ENCODE measurements around the gene PREX1. TPM values are rescaled to one million over a fixed set of nuclear protein-coding genes. Genes with fewer than 3 reads are reported as not detected.

The PREX1 gene
- polyA plus RNA-seq, 1 of the 3 experiments (the other 2 are of a cell fraction), result 5.3 TPM

- TF ChIP-seq RCOR1 (IDR thresholded peaks at IDR 0.05; ENCODE audit: low read length) (no peak), FOXM1 (IDR thresholded peaks at IDR 0.05; ENCODE audit: low read depth) (no peak), CHD2 (IDR thresholded peaks at IDR 0.05; ENCODE audit: low read length, partially characterized antibody) (no peak), SIN3A (IDR thresholded peaks at IDR 0.05; ENCODE audit: borderline replicate concordance, low read depth, low read length) (no peak), MEF2A (IDR thresholded peaks at IDR 0.05; ENCODE audit: borderline replicate concordance, low read depth) (no peak), RAD21 (IDR thresholded peaks at IDR 0.05; ENCODE audit: low read length) (no peak)
- TF ChIP-seq, protein P1, sequence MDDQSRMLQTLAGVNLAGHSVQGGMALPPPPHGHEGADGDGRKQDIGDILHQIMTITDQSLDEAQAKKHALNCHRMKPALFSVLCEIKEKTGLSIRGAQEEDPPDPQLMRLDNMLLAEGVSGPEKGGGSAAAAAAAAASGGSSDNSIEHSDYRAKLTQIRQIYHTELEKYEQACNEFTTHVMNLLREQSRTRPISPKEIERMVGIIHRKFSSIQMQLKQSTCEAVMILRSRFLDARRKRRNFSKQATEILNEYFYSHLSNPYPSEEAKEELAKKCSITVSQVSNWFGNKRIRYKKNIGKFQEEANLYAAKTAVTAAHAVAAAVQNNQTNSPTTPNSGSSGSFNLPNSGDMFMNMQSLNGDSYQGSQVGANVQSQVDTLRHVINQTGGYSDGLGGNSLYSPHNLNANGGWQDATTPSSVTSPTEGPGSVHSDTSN (IDR thresholded peaks at IDR 0.05), result no peak
Measured at GRCh38 chr20:48716541-48716940, 111.3 kb downstream of the PREX1 start (continued).

DNA sequence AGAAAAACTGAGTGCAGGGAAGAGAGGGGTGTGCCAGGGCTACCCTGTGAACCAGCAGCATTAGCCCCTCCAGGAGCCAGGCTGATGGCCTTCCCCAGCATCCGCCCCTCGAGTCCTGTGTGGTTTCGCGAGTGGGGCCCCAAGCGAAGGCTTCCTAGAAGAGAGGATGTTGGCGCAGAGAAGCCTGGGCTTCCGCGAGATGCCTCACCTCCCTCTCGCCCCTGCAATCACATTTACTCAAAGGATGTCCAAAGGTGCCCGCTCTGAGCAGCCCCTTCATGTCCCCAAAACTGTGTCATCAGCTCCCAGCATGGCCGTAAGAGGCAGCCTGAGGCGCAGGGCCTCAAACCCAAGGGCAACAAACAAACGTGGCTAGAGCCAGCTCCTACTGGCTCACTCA, 111.7 kb downstream of the PREX1 start:
- Histone ChIP-seq H3K4me3 (ENCODE audit: low read depth in 2 of 2, low read length in 1 of 2) (no peak overlapping the region), H3K9ac (no peak overlapping the region), H4K20me1 (ENCODE audit: insufficient read depth) (no peaks in the 10 kb centered on the region), H3K27me3 (ENCODE audit: insufficient read depth) (no peaks in the 10 kb centered on the region), H3F3A (replicated peaks; ENCODE audit: insufficient read depth) (no peaks in the 10 kb centered on the region), H3K4me1 (ENCODE audit: control insufficient read depth in 1 of 2, insufficient read depth in 2 of 2, low read depth in 1 of 2, low read length in 1 of 2) (no peaks in the 10 kb centered on the region), H3K9me2 (no peaks in the 10 kb centered on the region), H3K9me3 (no peaks in the 10 kb centered on the region), H3K27ac (ENCODE audit: low read depth in 2 of 2, low read length in 1 of 2) (no peak overlapping the region), H3K4me2 (no peak overlapping the region), H3K36me3 (replicated peaks in 1 of 2; ENCODE audit: control insufficient read depth in 1 of 2, insufficient read depth in 2 of 2, low read length in 1 of 2) (no peaks in the 10 kb centered on the region), H2AFZ (ENCODE audit: low read depth) (no peak overlapping the region), H3K79me2 (ENCODE audit: insufficient read depth) (no peaks in the 10 kb centered on the region)
- WGBS (ENCODE audit: low lambda C conversion rate), result 86% methylated on average over 13 of the region's 13 CpGs
- POLR2A ChIA-PET, result interaction anchor here (0.9 kb wide), 1 partner anchor 33 kb away, joined by 3 read pairs; no protein-coding TSS in a partner anchor
- TF ChIP-seq CHD2 (IDR thresholded peaks at IDR 0.05; ENCODE audit: low read length, partially characterized antibody) (no peak), SIN3A (IDR thresholded peaks at IDR 0.05; ENCODE audit: borderline replicate concordance, low read depth, low read length) (no peak)
- no peak for DNase-seq
- CTCF ChIA-PET, result interaction anchor here (1.6 kb wide), 1 partner anchor 58 kb away, joined by 6 read pairs; no protein-coding TSS in a partner anchor

DNA sequence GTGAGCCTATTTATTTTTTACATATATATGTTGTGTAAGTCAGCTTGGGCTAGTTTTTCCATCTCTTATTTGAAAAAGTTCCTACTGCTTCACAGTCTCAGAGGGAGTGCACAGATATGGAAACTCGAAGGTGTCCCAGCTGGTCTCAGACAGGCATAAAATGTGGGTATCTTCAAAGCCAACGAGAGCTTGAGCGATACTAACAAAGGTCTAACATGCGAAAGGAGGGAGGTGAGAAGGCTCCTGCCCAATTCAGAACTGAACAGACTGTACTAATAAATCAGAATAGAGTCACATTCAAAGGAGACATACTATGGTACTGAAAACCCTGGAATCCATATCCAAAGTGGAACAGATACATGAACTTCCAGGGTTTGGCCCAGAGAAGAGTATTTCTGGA, 113.0 kb downstream of the PREX1 start:
- no peaks in the 10 kb centered on the region for H3K9me3 ChIP-seq
- TF ChIP-seq MEF2A (IDR thresholded peaks at IDR 0.05; ENCODE audit: borderline replicate concordance, low read depth) (no peak), JUND (IDR thresholded peaks at IDR 0.05) (no peak), FOSL2 (IDR thresholded peaks at IDR 0.05; ENCODE audit: borderline replicate concordance, low read depth) (no peak), RAD21 (IDR thresholded peaks at IDR 0.05; ENCODE audit: low read length) (no peak), MXI1 (IDR thresholded peaks at IDR 0.05; ENCODE audit: low read depth, low read length) (no peak), FOXM1 (IDR thresholded peaks at IDR 0.05; ENCODE audit: low read depth) (no peak), CHD2 (IDR thresholded peaks at IDR 0.05; ENCODE audit: low read length, partially characterized antibody) (no peak), REST (IDR thresholded peaks at IDR 0.05; ENCODE audit: low read depth, low read length) (no peak), RXRA (IDR thresholded peaks at IDR 0.05; ENCODE audit: borderline replicate concordance, low read depth) (no peak), GATA2 (CRISPR knock-in tag; IDR thresholded peaks at IDR 0.05) (no peak), NRF1 (IDR thresholded peaks at IDR 0.05; ENCODE audit: low read depth, low read length) (no peak), SIN3A (IDR thresholded peaks at IDR 0.05; ENCODE audit: borderline replicate concordance, low read depth, low read length) (no peak), USF2 (IDR thresholded peaks at IDR 0.05; ENCODE audit: borderline replicate concordance, low read depth, low read length) (no peak)
- TF ChIP-seq, protein P2, sequence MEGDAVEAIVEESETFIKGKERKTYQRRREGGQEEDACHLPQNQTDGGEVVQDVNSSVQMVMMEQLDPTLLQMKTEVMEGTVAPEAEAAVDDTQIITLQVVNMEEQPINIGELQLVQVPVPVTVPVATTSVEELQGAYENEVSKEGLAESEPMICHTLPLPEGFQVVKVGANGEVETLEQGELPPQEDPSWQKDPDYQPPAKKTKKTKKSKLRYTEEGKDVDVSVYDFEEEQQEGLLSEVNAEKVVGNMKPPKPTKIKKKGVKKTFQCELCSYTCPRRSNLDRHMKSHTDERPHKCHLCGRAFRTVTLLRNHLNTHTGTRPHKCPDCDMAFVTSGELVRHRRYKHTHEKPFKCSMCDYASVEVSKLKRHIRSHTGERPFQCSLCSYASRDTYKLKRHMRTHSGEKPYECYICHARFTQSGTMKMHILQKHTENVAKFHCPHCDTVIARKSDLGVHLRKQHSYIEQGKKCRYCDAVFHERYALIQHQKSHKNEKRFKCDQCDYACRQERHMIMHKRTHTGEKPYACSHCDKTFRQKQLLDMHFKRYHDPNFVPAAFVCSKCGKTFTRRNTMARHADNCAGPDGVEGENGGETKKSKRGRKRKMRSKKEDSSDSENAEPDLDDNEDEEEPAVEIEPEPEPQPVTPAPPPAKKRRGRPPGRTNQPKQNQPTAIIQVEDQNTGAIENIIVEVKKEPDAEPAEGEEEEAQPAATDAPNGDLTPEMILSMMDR (IDR thresholded peaks at IDR 0.05), result no peak
- TF ChIP-seq, protein P3, sequence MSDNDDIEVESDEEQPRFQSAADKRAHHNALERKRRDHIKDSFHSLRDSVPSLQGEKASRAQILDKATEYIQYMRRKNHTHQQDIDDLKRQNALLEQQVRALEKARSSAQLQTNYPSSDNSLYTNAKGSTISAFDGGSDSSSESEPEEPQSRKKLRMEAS (IDR thresholded peaks at IDR 0.05; ENCODE audit: low read depth), result no peak
- WGBS (ENCODE audit: low lambda C conversion rate), result 73% methylated on average over 4 of the region's 4 CpGs

More for the DNA sequence above, 113.0 kb downstream of the PREX1 start:
- Histone ChIP-seq H3K4me3 (ENCODE audit: low read depth in 2 of 2, low read length in 1 of 2) (no peak overlapping the region), H3F3A (replicated peaks; ENCODE audit: insufficient read depth) (no peaks in the 10 kb centered on the region), H3K79me2 (ENCODE audit: insufficient read depth) (no peaks in the 10 kb centered on the region), H3K9me2 (no peaks in the 10 kb centered on the region), H2AFZ (ENCODE audit: low read depth) (no peak overlapping the region), H3K27ac (ENCODE audit: low read depth in 2 of 2, low read length in 1 of 2) (no peak overlapping the region), H4K20me1 (ENCODE audit: insufficient read depth) (no peaks in the 10 kb centered on the region), H3K4me1 (ENCODE audit: control insufficient read depth in 1 of 2, insufficient read depth in 2 of 2, low read depth in 1 of 2, low read length in 1 of 2) (no peaks in the 10 kb centered on the region), H3K9ac (no peak overlapping the region), H3K27me3 (ENCODE audit: insufficient read depth) (no peaks in the 10 kb centered on the region), H3K4me2 (no peak overlapping the region), H3K36me3 (replicated peaks in 1 of 2; ENCODE audit: control insufficient read depth in 1 of 2, insufficient read depth in 2 of 2, low read length in 1 of 2) (no peaks in the 10 kb centered on the region)
- ChIA-PET POLR2A (no interaction called here), CTCF (no interaction called here)
- DNase-seq, result no peak
